ENCODE results near the gene SPEF2.

The SPEF2 gene

DNA sequence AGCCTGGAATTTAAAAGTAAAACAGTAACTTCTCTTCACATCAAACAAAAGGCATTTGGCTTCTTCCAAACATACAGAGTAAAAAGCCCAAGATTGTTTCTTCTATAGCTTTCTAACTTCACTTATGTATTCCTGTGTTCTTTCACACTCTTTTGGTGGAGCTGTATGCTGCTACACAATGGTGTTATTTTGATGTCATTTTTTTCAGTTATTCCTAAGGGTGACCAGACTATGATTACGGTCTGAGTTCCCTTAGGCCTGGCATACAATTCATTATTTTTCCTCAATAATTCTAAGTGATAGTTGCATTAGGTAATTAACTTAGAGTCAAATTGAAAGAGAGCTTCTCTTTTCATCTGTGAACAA is 172.8 kb downstream of the SPEF2 start:
- in situ Hi-C loops (cut with HindIII; ENCODE audit: low pct_ligation_motif_present, low sequenced_read_pairs), result no loop called here

DNA sequence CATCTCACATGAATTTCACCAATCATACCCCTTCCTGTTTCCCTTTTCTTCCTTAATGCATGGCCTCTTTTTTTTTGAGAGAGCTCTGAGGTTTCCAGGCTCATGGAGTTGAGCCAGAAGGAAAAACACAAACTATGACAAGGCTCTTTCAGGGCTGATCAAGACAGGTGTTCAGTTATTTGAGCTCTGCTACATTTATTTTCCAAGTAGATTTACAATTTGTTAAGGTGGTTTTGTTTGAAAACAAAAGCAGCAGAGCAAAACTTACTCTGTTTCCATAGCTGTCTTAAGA is 176.6 kb downstream of the SPEF2 start:
- DNase-seq, result no peak
- in situ Hi-C loops (cut with HindIII; ENCODE audit: low pct_ligation_motif_present, low sequenced_read_pairs), result no loop called here
- Histone ChIP-seq H3K36me3 (replicated peaks) (no peaks in the 10 kb centered on the region), H3K27ac (no peak overlapping the region), H3K27me3 (replicated peaks) (no peaks in the 10 kb centered on the region), H3K4me3 (ENCODE audit: low read depth, low read length) (no peak overlapping the region)
- TF ChIP-seq, protein P1, sequence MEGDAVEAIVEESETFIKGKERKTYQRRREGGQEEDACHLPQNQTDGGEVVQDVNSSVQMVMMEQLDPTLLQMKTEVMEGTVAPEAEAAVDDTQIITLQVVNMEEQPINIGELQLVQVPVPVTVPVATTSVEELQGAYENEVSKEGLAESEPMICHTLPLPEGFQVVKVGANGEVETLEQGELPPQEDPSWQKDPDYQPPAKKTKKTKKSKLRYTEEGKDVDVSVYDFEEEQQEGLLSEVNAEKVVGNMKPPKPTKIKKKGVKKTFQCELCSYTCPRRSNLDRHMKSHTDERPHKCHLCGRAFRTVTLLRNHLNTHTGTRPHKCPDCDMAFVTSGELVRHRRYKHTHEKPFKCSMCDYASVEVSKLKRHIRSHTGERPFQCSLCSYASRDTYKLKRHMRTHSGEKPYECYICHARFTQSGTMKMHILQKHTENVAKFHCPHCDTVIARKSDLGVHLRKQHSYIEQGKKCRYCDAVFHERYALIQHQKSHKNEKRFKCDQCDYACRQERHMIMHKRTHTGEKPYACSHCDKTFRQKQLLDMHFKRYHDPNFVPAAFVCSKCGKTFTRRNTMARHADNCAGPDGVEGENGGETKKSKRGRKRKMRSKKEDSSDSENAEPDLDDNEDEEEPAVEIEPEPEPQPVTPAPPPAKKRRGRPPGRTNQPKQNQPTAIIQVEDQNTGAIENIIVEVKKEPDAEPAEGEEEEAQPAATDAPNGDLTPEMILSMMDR (IDR thresholded peaks at IDR 0.05; ENCODE audit: low read depth, low read length, missing control alignments), result no peak

More for the DNA sequence above, 172.8 kb downstream of the SPEF2 start:
- Histone ChIP-seq H3K36me3 (replicated peaks) (no peaks in the 10 kb centered on the region), H3K27me3 (replicated peaks) (no peaks in the 10 kb centered on the region), H3K4me3 (ENCODE audit: low read depth, low read length) (no peak overlapping the region), H3K27ac (no peak overlapping the region)
- TF ChIP-seq, protein P1 (IDR thresholded peaks at IDR 0.05; ENCODE audit: low read depth, low read length, missing control alignments), result no peak
- no peak for DNase-seq

DNA sequence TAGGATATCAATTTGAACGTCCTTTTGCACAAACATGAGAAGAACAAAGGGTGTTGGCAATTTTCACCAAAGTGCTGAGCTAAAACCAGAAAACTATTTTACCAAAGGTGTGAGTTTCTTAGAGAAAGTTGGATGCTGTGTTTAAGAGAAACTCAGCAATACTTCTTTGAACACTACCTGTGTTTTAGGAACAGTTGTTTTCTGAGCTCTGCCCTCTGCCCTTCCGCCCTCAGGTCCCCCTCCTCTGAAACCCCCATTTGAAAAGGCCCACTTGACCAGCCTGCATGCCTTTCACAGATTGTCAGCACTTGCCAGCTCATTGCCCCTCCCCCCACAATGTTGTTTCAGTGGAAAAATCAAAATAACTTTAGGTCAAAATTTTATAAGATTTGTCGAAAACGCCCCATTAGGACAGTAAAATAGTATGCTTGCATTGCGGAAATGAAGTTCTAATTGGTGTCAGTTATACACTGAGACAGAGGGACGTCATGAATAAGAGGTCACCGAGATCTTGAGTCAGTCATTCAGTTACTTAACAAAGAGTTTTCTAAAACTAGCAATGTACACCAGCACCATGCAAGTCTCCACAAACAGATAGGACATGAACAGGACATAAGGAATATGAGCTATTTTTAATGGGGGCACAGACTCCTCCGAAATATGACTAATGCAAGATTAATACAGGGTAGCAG is 177.2 kb downstream of the SPEF2 start:
- in situ Hi-C loops (cut with HindIII; ENCODE audit: low pct_ligation_motif_present, low sequenced_read_pairs), result no loop called here
- no peak for DNase-seq
- TF ChIP-seq, protein P1 (IDR thresholded peaks at IDR 0.05; ENCODE audit: low read depth, low read length, missing control alignments), result no peak
- no peaks in the 10 kb centered on the region for H3K36me3 ChIP-seq (replicated peaks)
- no peaks in the 10 kb centered on the region for H3K27me3 ChIP-seq (replicated peaks)
- H3K27ac ChIP-seq, result no peak overlapping the region
- H3K4me3 ChIP-seq (ENCODE audit: low read depth, low read length), result no peak overlapping the region

DNA sequence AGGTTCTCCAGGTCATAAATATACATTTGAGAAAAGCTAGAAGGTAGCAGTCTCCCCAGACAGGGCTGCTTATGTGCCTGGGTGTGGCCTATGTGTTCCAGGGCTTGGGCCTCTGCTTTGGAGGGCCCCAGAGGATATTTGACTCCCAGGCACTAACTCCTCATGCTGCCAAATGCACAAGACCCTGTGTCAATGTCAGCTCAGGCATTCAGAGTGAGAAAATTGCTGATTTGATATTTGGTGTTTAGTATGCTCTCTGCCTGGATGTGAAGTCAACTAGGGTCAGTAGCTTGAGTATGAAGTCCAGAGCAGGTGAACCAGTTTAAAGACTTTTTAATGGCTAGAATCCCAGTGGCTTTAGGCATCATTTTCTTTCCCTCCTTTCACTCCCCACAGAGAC is 181.5 kb downstream of the SPEF2 start:
- TF ChIP-seq, protein P1 (IDR thresholded peaks at IDR 0.05; ENCODE audit: low read depth, low read length, missing control alignments), result no peak
- no peaks in the 10 kb centered on the region for H3K36me3 ChIP-seq (replicated peaks)
- in situ Hi-C loops (cut with HindIII; ENCODE audit: low pct_ligation_motif_present, low sequenced_read_pairs), result no loop called here
- no peak overlapping the region for H3K27ac ChIP-seq
- DNase-seq, result no peak
- H3K4me3 ChIP-seq (ENCODE audit: low read depth, low read length), result no peak overlapping the region
- H3K27me3 ChIP-seq (replicated peaks), result no peaks in the 10 kb centered on the region

DNA sequence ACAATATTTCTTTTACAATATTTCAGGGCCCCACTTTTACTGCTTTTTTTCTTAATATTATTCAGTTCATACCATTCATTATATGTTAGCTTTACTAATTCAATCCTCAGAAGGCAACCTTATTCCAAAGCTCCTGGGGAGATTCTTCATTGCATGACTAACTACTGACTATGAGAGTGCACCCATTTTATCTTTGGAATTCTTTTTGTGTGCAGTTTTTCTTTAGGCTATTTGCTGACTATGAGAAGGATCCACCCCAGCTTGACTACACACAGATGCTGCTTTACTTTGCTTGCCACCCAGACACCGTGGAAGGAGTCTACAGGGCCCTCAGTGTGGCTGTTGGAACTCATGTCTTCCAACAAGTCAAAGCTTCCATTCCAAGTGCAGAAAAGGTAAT is 182.1 kb downstream of the SPEF2 start:
- no peaks in the 10 kb centered on the region for H3K27me3 ChIP-seq (replicated peaks)
- DNase-seq, result no peak
- no peak overlapping the region for H3K27ac ChIP-seq
- in situ Hi-C loops (cut with HindIII; ENCODE audit: low pct_ligation_motif_present, low sequenced_read_pairs), result no loop called here
- no peaks in the 10 kb centered on the region for H3K36me3 ChIP-seq (replicated peaks)
- no peak overlapping the region for H3K4me3 ChIP-seq (ENCODE audit: low read depth, low read length)
- TF ChIP-seq, protein P1 (IDR thresholded peaks at IDR 0.05; ENCODE audit: low read depth, low read length, missing control alignments), result no peak

DNA sequence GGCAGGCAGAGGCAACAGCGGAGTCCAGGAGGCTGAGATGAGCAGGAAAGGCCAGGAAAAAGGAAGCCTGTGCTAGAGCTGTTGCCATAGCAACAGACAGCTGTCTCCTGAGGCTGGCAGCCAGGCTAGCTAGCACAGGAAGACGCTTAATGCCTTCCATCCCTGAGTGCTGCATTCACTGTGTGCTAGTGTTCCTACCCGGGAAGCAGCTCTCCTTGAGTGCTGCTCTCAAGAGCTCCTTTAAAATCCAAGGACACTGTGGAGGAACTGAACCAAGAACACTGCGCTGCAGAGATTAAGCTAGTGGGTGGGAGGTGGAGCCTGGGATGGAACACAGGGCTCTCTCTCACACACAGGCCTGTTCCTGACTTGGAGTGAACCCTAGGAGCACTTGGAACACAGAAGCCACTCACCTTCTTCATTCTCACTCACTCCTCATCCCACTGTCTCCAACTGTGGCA is 185.6 kb downstream of the SPEF2 start:
- in situ Hi-C loops (cut with HindIII; ENCODE audit: low pct_ligation_motif_present, low sequenced_read_pairs), result no loop called here
- Histone ChIP-seq H3K36me3 (replicated peaks) (no peaks in the 10 kb centered on the region), H3K4me3 (ENCODE audit: low read depth, low read length) (no peak overlapping the region), H3K27ac (no peak overlapping the region), H3K27me3 (replicated peaks) (no peaks in the 10 kb centered on the region)
- TF ChIP-seq, protein P1 (IDR thresholded peaks at IDR 0.05; ENCODE audit: low read depth, low read length, missing control alignments), result no peak
- DNase-seq, result peak; percentile 51

Measured in brain microvascular endothelial cell (primary cell).